Activated T-helper 1 cell treated with anti-CD3 and anti-CD28 coated beads, Interleukin-2, amount 50 U/mL, for 16 hours (primary cell): ENCODE data around the gene PIP4K2C.
A peak's percentile ranks its signal among the peaks of the same experiment; 100 is the strongest.

ENCODE experiments used
- DNase-seq, 2 donors: peaks; one replicate each; pipeline ENCODE4 v3.0.0-alpha.2; 2020; ENCODE audit warnings: low read depth in 1 of 2, low spot score in 1 of 2

The PIP4K2C gene

DNA sequence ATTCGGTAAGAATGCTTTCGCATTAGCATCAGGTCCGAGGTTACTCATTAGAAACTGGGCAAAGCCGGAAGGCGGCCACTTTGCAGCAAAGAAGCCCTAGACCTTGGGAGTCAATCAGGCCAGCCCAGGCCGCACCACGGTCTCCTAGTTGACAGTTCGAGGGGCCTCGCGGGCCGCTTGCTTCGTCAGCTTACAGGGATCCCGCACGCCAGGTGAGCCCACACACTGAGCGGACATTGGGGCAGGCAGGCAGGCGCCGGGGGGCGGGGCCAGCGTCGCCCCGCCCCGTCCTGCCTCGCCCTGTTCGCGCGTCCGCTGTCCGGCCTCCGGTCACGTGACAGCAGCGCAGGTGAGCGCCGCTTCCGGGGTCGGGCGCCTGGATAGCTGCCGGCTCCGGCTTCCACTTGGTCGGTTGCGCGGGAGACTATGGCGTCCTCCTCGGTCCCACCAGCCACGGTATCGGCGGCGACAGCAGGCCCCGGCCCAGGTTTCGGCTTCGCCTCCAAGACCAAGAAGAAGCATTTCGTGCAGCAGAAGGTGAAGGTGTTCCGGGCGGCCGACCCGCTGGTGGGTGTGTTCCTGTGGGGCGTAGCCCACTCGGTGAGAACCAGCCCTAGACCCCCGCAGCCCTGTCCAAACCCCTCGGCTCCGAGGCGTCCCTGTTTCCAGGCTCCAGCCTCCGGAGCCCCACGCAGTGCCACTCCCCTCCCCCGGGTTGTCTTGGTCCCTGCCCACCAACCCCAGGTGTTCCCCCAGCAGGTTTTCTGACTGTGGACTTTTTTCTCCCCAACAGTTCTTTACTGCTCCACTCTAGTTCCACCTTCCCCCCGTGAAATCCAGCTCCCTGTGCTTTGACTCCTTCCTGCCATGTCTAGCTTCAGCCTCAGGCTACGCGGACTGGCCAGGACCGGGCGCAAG is at the start of gene PIP4K2C:
Gene PIP4K2C, plus strand, starts transcription at position 329 of the 918 bp plus-strand sequence. Its CDS starts 98 bp downstream, at position 427.
- DNase-seq = peak; percentile 44 to 70

GRCh38 chr12:57541717-57542116 is 49.3 kb upstream of the PIP4K2C start:
- no peak for DNase-seq

DNA sequence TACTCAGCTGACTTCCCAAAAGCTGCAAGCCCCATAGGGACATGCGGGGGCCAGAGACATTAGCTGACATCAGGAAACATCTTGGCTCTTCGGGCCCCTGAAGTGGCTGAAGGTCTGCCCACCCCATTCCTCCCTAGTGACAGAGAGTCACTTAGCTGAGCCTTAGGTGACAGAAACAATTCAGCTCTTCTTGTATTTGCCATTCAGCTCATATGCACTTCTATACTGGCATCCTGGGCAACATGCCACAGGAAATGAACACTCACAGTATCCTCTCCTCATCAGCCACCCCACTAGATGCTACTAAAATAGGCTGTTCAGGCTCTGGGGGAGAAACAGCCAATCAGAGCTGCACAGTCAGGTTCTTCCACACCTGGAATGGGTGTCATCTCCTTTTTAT is 47.4 kb upstream of the PIP4K2C start:
- DNase-seq = no peak

DNA sequence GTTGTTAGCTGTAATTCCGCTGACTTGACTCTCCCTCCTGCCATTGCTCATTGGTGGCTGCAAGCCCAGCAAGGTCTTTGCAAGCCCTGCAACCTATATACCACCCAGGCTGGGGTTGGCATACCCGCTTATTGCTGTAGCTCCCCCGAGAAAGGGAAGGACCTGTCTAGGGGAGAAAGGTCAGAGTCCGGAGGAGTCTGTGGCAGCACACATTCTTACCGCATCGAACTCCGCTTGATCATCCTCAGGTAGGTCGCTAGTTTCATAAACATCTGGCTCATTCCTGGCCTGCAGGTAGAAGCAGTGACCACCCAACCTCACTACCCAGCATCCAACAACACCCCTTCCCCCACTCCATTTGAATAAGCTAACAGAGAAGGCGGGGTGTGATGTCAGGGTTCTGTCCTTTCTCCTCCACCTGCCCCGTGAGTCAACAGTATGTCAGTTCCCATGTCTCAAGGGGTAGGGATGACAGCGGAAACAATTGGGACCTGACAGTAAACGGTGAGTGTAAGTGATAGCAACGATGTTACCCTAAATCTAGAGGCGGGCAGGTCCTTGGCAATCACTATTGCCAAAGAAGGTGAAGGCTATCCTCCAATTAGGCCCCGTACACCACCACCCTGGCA is 45.1 kb upstream of the PIP4K2C start:
- no peak for DNase-seq

GRCh38 chr12:57546438-57547287 is 44.3 kb upstream of the PIP4K2C start, which contains the start of gene DCTN2:
TSS of gene DCTN2 (minus strand) at chr12:57547192. CDS start at chr12:57547063, 129 bp downstream.
- peak; percentile 82 to 86 for DNase-seq

- DNase-seq = no peak
Measured at GRCh38 chr12:57547288-57548012, 43.5 kb upstream of the PIP4K2C start.

GRCh38 chr12:57548013-57548315 is 43.0 kb upstream of the PIP4K2C start:
- no peak for DNase-seq

DNA sequence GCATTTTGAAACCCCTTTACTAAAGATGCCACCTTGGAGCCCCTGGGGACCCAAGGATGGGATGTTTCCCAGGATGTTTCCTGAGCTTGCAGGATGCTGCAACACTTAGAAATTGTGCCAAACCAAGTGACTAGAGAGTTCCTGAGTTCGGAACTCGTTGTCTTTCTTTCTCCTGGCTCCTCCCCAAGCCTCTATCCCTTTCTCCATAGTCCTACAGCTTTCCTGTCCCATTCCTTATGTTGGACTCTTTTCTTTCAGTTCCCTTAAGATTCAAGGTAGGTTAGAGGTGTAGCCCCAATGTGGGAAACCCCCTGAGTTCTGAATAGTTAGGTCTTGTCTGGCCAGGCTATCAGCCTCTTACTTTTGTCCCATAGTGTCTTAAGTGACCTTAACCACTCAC is 42.5 kb upstream of the PIP4K2C start:
- no peak for DNase-seq

- DNase-seq = no peak
Measured at GRCh38 chr12:57549203-57549908, 41.6 kb upstream of the PIP4K2C start.

GRCh38 chr12:57549909-57550640 is 40.9 kb upstream of the PIP4K2C start, which contains the start of gene KIF5A:
TSS of gene KIF5A (plus strand) at chr12:57550044. CDS start at chr12:57550272, 228 bp downstream.
- DNase-seq = peak; percentile 20 to 30

GRCh38 chr12:57550641-57551549 is 40.1 kb upstream of the PIP4K2C start:
- no peak for DNase-seq

- no peak for DNase-seq
Measured at GRCh38 chr12:57551637-57552305, 39.2 kb upstream of the PIP4K2C start.

DNA sequence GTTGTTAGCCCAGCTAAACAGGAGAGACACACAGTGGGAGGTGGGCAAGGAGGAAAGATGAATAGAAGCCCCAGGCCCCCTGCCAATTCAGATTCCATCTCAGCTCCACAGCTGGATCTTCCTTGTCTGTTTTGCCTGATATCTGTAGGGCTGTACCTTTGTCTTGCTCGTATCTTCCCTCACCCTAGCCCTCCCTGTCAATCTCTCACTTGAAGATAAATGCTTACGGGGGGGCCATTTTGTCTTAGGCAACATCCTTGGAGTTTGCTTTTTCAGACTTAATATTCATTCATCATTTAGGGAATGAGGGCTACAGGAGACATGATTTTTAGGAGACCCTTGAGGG is 38.7 kb upstream of the PIP4K2C start:
- no peak for DNase-seq

GRCh38 chr12:57552835-57553313 is 38.1 kb upstream of the PIP4K2C start:
- DNase-seq = no peak

- DNase-seq = no peak
Measured at GRCh38 chr12:57553343-57554202, 37.4 kb upstream of the PIP4K2C start.

DNA sequence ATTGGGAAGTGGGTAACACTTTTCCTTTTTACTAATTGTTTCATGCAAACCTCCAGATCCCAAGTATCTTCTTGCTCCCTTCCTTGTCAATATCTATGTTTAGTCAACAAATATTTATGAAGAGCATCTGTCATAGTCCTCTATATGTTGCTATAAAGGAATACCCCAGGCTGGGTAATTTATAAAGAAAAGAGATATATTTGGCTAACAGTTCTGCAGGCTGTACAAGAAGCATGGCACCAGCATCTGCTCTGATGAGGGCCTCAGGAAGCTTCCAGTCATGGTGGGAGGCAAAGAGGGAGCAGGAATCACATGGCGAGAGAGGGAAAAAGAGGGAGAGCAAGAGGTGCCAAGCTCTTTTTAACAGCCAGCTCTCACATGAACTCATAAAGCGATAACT is 36.5 kb upstream of the PIP4K2C start:
- DNase-seq = no peak

- DNase-seq = no peak
Measured at GRCh38 chr12:57554897-57555296, 36.1 kb upstream of the PIP4K2C start.
